Stimulated activated CD4-positive, alpha-beta T cell treated with anti-CD3 and anti-CD28 coated beads, TNF-alpha, amount 100 ng/mL, for 1 hour (primary cell): ENCODE data around the gene SRSF3.
A peak's percentile ranks its signal among the peaks of the same experiment; 100 is the strongest.
"Not testable (repeated sequence)": the region's sequence is repeated elsewhere in the genome, so short reads cannot be mapped to it uniquely, and the experiment has no call there.

Source experiments
- DNase-seq, 3 donors: peaks; one replicate each; pipeline ENCODE4 v3.0.0-alpha.2; 2020; ENCODE audit warnings: low read depth in 3 of 3, low spot score in 1 of 3

SRSF3 gene

GRCh38 chr6:36574679-36575078 is 19.5 kb upstream of the SRSF3 start:
- no peak for DNase-seq

GRCh38 chr6:36576578-36576977 is 17.6 kb upstream of the SRSF3 start:
- DNase-seq = no peak

- no peak for DNase-seq
Measured at GRCh38 chr6:36577301-36577700, 16.9 kb upstream of the SRSF3 start.

DNA sequence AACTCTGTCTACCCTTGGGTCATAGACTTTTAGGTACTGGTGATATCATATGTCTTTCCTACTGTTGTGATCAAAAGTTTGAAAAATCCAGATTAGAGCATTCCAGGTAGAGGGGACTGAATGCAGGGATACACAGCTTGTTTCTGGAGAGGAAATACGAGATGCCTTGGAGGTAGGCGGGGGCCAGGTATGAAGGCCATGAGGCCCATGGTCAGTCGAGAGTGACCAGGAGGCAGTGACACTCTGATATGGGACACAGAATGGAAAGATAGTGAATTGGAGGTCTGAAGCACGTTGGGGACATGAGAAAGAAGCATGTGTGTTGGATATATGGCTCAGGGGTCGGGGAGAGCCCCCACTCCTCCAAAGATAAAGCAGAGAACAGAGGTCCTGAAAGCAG is 16.1 kb upstream of the SRSF3 start:
- no peak for DNase-seq

DNA sequence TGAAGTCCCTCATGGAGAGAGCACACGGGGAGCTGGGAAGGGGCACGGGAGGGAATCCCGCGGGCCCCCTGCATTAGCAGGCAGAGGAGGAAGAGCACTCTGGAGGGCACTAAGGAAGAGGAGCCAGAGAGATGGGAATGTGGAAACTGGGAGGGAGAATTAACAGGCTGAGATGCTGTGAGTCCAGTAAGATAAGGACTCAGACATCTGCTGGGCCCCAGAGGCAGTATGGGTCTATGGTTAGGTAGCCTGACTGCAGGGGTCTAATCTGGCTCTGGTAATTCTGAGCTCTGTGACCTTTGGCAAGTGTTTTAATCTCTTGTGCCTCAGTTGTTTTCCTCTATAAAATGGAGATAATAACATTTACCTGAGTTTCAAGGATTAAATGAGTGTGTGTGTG is 15.7 kb upstream of the SRSF3 start:
- no peak for DNase-seq

DNA sequence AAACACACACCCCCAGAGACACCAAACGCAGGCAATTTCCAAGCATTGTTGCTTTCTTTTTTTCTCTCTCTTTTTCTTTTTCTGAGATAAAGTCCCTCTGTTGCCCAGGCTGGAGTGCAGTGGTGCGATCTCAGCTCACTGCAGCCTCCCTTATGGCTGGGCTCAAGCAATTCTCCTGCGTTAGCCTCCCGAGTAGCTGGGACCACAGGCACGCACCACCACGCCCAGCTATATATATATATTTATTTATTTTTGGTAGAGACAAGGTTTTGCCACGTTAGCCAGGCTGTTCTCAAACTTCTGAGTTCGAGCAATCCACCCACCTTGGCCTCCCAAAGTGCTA is 14.0 kb upstream of the SRSF3 start:
- no peak for DNase-seq

GRCh38 chr6:36581716-36582115 is 12.4 kb upstream of the SRSF3 start:
- DNase-seq = no peak

DNA sequence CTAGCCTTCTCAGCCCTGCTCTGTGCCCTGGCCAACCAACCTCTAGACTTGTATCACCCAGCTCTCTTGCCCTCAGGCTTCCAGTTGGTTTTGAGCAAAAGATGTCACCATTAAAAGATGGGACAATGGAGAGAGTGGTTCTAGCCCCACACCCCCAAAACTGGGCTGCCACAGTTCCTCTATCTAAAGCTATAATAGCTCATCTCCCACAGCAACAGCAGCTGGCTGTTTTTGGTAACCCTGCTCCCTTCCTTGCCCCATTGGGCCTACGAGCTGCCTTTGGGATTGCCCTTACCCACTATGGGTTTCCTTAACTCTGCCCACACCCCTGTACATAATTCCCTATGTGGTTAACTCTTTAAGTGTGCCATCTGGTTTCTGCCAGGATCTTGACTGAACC is 7.6 kb upstream of the SRSF3 start:
- no peak for DNase-seq

DNA sequence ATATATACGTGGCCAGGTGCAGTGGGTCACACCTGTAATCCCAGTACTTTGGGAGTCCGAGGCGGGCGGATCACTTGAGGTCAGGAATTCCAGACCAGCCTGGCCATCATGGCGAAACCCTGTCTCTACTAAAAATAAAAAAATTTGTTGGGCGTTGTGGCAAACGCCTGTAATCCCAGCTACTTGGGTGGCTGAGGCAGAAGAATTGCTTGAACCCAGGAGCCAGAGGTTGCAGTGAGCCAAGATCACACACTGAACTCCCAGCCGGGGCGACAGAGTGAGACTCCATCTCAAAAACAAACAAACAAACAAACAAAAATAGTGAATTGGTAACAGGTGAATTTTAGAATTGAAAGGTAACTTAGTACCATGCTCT is 5.1 kb upstream of the SRSF3 start:
- DNase-seq = not testable (repeated sequence)

GRCh38 chr6:36590237-36590636 is 3.9 kb upstream of the SRSF3 start:
- DNase-seq = no peak

DNA sequence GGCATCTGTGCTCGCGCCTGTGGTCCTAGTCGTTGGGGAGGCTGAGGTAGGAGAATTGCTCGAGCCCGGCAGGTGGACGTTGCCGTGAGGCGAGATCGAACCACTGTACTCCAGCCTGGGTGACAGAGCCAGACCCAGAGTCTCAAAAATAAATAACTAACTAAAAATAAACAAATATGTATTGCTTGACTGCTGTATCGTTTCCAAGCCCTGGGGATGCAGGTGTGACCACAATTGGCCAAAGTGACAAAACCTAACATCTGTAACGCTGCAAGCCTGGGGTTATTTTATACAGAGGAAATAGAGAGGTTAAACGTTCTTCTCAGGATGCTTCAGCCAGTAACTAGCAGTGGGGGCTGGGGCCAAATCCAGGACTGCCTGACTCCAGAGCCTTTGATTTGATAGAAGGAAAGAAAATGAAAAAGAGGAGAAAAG is 1.9 kb upstream of the SRSF3 start:
- DNase-seq = no peak

- DNase-seq = peak in 2 of 3 donors; percentile 15 to 18
Measured at GRCh38 chr6:36593569-36594028, 563 bp upstream of the SRSF3 start.

DNA sequence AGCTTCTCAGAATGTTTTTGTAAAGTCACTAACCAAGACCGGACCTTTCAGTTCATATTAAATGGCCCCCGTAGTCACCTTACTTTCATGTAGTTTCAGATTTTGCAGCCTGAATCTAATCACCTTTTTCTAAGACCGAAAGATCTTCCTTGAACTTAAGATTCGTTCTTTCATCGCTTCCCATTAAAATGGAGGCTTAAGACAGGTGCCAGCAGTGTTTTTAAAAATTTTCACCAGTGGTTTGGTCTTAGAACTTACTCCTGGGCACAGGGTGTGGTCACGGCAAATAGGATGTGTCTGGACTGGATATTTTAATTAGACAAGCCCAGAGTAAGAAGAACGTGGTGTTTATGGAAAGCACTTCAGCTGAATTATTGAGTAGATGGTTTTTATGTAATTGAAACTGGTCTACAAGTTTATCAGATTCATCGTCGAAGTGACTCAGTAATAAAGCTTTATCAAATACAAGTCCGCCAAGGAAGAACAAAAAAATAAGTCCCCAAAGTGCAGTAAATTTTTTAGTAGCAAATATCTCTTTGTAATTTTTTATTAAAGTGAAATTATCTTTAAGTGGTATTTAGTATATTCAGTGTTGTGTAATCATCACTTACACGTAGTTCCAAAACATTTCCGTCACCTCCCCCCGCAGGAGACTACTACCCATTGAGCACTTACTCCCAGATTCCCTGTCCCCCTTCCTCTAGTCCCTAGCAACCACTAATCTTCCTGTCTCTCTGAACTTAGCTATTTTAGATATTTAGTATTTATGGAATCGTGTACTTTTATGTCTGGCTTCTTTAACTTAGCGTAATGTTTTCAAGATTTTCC is 868 bp downstream of the SRSF3 start:
- DNase-seq = no peak

DNA sequence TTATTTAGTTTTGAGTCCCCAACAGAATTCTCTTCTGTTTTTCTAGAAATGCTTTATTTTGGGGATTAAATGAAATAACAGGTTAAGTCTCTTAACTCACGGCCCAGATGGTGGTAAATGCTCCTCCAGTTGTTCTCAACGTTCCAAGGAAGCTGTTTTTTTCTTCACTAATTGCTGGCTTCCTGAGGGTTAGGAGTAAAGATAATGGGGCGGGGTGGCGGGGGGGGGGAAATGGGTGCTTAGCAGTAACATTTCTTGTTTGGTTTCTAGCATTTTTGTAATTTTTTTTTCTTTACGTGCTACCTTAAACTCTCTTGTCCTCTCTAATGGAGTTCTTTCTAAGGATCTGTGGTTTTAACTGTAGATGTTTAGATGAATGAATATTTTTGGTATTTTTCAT is 2.2 kb downstream of the SRSF3 start:
- DNase-seq = no peak

GRCh38 chr6:36597775-36598174 is 3.6 kb downstream of the SRSF3 start:
- no peak for DNase-seq

GRCh38 chr6:36598326-36598725 is 4.2 kb downstream of the SRSF3 start:
- no peak for DNase-seq

DNA sequence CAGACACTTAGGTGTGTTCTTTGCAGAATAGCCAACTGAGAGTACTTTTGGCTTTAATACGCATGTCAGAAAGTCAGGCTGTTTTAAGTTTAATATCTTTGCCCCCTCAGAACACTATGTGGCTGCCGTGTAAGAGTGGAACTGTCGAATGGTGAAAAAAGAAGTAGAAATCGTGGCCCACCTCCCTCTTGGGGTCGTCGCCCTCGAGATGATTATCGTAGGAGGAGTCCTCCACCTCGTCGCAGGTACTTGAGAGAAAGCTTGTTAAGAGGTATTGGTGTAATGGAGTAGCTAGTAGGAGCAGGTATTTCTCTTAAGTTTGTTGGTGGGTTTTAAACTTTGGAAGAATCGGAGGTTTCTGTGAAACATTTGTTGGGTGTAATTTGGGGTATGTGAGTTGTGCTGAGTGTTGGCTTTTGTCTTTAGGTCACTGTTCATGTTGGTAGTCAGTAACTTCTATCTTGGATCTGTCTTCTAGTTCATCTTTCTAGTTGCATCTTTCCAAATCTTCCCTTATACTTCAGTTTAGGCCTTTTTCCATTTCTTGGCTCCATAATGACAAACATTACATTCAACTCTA is 4.7 kb downstream of the SRSF3 start:
- no peak for DNase-seq

DNA sequence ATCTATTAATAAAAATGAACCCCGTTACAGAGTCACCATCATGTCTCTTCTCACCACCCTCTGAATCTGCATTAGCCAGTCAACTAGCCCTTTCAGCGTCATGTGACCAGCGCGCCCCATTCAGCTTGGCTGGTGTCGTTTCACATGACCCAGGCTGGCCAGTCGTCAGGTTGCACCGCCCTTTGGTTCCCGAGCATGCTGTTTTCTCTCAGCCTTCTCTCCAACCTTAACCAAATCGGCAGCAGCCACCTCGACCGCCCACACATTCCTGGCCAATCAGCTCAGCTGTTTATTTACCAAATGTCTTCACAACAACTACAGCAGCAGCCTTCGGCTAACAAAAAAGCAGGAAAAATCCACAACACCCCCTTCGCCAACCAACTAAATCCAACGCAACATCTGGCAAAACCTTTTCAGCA is 5.6 kb downstream of the SRSF3 start:
- peak in 2 of 3 donors; percentile 9 to 12 for DNase-seq

DNA sequence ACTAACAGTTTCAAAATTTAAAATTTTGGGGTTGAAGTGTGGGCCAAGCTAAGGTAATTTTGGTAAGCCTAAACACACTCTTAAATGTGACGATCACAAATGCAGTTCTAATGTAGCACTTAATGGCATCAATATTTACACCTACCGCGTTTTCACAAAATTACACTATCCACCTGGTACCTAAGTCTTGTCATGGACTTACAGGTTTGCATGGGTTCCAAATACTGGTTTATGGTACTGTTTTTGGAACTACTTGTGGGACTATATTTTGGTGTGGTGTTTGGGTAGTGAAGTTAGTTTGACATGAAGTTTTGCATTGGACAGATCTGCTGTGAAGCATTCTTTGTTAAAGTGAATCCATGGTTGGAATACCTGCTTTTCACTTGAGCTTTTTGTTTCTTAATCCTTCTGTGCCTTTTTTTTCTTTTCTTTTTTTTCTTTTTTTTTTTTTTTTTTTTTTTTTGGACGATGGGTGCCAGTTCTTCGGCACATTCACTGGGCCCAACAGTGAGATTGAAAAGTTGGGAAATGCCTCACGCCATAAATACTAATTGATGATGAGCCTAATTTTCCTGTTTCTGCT is 6.5 kb downstream of the SRSF3 start:
- DNase-seq = no peak

DNA sequence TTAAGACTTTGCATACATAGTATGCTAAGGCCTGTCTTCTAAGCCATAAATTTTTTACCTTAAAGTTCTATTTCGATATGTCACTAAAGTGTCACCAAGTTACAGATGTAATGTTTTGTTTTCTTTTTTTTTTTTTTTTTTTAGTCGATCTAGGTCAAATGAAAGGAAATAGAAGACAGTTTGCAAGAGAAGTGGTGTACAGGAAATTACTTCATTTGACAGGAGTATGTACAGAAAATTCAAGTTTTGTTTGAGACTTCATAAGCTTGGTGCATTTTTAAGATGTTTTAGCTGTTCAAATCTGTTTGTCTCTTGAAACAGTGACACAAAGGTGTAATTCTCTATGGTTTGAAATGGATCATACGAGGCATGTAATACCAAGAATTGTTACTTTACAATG is 7.7 kb downstream of the SRSF3 start:
- not testable (repeated sequence) for DNase-seq

- DNase-seq = no peak
Measured at GRCh38 chr6:36603222-36604089, 9.3 kb downstream of the SRSF3 start.
